Kidney (tissue), 14 donors: ENCODE measurements around the gene CCDC7. TPM values are rescaled to one million over a fixed set of nuclear protein-coding genes. Genes with fewer than 3 reads are reported as not detected.

Experiments
- DNase-seq, 5 donors: peaks; one replicate each; pipeline ENCODE4 v3.0.0-alpha.2; 2013 to 2020
- FAIRE-seq: peaks from 2 replicates; lab custom pipeline; 2012; peaks lifted over from hg19 to GRCh38; lab: Jason Lieb, UNC
- H3K27ac ChIP-seq, 2 donors: one replicate each; pipeline ENCODE4 v1.7.0; 2013; ENCODE audit warnings: low read depth in 2 of 2, low read length in 2 of 2, inconsistent platforms in 1 of 2
- H3K27me3 ChIP-seq: one replicate; pipeline ENCODE4 v1.7.1; 2013; ENCODE audit warnings: low read length, inconsistent platforms; ENCODE audit not compliant: control insufficient read depth, insufficient read depth
- H3K36me3 ChIP-seq, 3 donors: one replicate each; pipeline versions ENCODE4 v1.7.0 to v1.7.1; 2013; ENCODE audit warnings: low read length in 3 of 3, control low read depth in 1 of 3, inconsistent platforms in 1 of 3; ENCODE audit not compliant: insufficient read depth in 3 of 3, control insufficient read depth in 2 of 3
- H3K4me1 ChIP-seq, 3 donors: one replicate each; pipeline versions ENCODE4 v1.7.0 to v1.7.1; 2013; ENCODE audit warnings: low read length in 3 of 3, inconsistent platforms in 1 of 3, low read depth in 1 of 3; ENCODE audit not compliant: control insufficient read depth in 2 of 3, insufficient read depth in 2 of 3
- H3K4me3 ChIP-seq, 3 donors: one replicate each; pipeline versions ENCODE4 v1.7.0 to v1.8.1; 2013; ENCODE audit warnings: low read length in 3 of 3, control low read depth in 1 of 3, inconsistent platforms in 1 of 3
- H3K9ac ChIP-seq, 3 donors: one replicate each; pipeline versions ENCODE4 v1.7.0 to v1.7.1; 2013; ENCODE audit warnings: low read length in 3 of 3, control low read depth in 1 of 3, inconsistent platforms in 1 of 3
- H3K9me3 ChIP-seq, 3 donors: one replicate each; pipeline versions ENCODE4 v1.7.0 to v1.7.1; 2013; ENCODE audit warnings: low read length in 3 of 3, control low read depth in 1 of 3, inconsistent platforms in 1 of 3; ENCODE audit not compliant: control insufficient read depth in 2 of 3, insufficient read depth in 1 of 3
- intact Hi-C: fragments of 100-400 bp; cut with DNase I; formaldehyde crosslinking; loops from one replicate; pipeline ENCODE4 v1.11.1; 2022
- polyA plus RNA-seq: library from polyadenylated mRNA; stranded (reverse); fragments of 350-450 nt; fragmentation: Illumina TruSeq; extraction: RNeasy Lipid Tissue Mini Kit (QIAGEN cat#74804); gene quantifications from one replicate; pipeline ENCODE4 v1.2.3, GENCODE V29; 2014; ENCODE audit warnings: low read depth, low replicate concordance; ENCODE audit not compliant: insufficient read depth
- total RNA-seq: library from RNA; stranded (reverse); fragmentation: NEBNext Ultra II Directional; extraction: Animal tissue kit (Norgen Biotek cat#: 25700); gene quantifications from one replicate; pipeline ENCODE4 v1.2.1, GENCODE V29; 2021
- TF ChIP-seq, protein P1 (sequence below): IDR thresholded peaks from 3 replicates; pipeline ENCODE4 v1.5.1; 2012; ENCODE audit warnings: mild to moderate bottlenecking, moderate library complexity, borderline replicate concordance; ENCODE audit not compliant: insufficient read depth; ENCODE audit errors: extremely low read depth
- donor health status: control.
- donor health status: control.
- donor health status: control.
- donor health status: control.
- donor health status: control.
- donor health status: DM: yes; HTN: yes; CAD: no.
- donor health status: Normal renal cell carcinoma (clear cell type).

CCDC7 gene
- total and polyA plus RNA-seq, 2 donors from 2014 or later: 0.84 to 28.0 TPM

DNA sequence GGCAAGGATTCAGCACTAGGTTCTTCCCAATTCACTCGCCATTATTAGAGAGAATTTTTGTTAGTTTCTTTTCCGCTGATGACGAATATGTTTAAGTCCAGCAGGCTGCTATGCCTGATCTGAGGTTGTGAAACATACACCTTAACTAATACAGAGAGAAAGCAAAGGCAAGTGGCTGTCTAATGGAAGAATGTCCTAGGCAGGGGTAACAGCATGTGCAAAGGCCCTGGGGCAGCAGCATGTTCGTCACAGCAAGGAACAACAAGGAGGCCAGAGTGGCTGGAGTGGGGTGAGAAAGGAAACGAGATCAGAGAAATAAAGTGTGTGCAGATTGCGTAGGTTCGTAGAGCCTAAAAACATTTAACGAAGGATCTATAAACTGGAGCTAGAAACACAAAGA is 35.4 kb upstream of the CCDC7 start:
- no peak for FAIRE-seq
- Histone ChIP-seq H3K36me3 (no peaks in the 10 kb centered on the region), H3K4me1 (no peaks in the 10 kb centered on the region), H3K4me3 (no peak overlapping the region), H3K27ac (no peak overlapping the region), H3K27me3 (no peaks in the 10 kb centered on the region), H3K9me3 (no peaks in the 10 kb centered on the region), H3K9ac (no peak overlapping the region)
- TF ChIP-seq, protein P1, sequence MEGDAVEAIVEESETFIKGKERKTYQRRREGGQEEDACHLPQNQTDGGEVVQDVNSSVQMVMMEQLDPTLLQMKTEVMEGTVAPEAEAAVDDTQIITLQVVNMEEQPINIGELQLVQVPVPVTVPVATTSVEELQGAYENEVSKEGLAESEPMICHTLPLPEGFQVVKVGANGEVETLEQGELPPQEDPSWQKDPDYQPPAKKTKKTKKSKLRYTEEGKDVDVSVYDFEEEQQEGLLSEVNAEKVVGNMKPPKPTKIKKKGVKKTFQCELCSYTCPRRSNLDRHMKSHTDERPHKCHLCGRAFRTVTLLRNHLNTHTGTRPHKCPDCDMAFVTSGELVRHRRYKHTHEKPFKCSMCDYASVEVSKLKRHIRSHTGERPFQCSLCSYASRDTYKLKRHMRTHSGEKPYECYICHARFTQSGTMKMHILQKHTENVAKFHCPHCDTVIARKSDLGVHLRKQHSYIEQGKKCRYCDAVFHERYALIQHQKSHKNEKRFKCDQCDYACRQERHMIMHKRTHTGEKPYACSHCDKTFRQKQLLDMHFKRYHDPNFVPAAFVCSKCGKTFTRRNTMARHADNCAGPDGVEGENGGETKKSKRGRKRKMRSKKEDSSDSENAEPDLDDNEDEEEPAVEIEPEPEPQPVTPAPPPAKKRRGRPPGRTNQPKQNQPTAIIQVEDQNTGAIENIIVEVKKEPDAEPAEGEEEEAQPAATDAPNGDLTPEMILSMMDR: no peak
- no peak for DNase-seq
- intact Hi-C loops: no loop called here

DNA sequence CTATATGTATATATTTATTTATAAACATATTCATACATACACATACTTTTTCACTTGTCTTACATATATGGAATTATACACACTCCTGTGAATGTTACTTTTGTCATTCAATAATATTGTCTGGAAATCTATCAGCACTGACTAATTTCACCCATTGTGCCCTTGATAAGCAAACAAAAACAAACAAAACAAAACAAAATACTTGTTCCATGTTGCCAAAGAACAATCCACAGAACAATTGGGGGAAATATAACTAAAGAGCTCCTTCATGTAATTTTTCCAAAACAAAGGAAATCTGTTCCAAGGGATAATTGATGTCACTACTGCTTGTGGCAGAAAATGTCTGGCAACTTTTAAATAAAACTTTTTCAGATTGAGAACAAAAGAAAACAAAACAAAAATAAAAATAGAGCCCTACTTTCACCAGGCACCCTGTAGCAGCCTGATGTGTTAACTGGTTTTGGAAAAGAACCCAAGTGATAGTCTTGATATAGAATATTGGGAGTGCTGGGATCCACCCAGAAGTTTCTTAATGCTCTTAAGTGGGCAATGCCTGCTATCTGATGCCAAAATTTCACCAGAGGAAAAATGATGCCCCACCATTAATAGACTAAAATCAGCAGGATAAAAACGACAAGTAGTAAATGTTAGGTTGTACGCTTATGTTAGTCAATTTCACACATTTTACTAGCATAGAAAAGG is 34.0 kb upstream of the CCDC7 start:
- no peak for FAIRE-seq
- Histone ChIP-seq H3K4me1 (no peaks in the 10 kb centered on the region), H3K9me3 (no peaks in the 10 kb centered on the region), H3K4me3 (no peak overlapping the region), H3K36me3 (no peaks in the 10 kb centered on the region), H3K27ac (no peak overlapping the region), H3K27me3 (no peaks in the 10 kb centered on the region), H3K9ac (no peak overlapping the region)
- intact Hi-C loops: no loop called here
- peak in 1 of 5 donors; percentile 10 for DNase-seq
- TF ChIP-seq, protein P1: no peak

DNA sequence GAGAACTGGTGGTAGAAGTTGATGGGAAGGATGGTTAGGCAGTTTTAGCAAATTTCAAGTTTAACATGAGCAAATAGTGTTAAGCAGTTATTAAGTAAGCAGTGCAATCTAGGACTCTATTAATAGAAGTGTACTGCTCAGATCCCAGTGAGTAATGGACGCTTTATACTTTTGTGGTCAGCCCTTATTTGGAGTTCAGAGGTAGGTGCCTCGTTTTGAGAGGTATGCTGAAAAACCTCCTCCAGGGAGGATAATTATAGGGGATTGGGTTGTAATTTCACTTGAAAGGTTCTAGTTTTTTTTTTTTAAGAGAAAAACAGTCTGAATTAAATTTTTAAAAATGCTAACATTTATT is 33.5 kb upstream of the CCDC7 start:
- H3K4me1 ChIP-seq: no peaks in the 10 kb centered on the region
- intact Hi-C loops: no loop called here
- H3K36me3 ChIP-seq: no peaks in the 10 kb centered on the region
- no peak overlapping the region for H3K4me3 ChIP-seq
- no peak overlapping the region for H3K9ac ChIP-seq
- TF ChIP-seq, protein P1: no peak
- H3K27me3 ChIP-seq: no peaks in the 10 kb centered on the region
- no peaks in the 10 kb centered on the region for H3K9me3 ChIP-seq
- H3K27ac ChIP-seq: no peak overlapping the region
- no peak for FAIRE-seq
- DNase-seq: no peak

DNA sequence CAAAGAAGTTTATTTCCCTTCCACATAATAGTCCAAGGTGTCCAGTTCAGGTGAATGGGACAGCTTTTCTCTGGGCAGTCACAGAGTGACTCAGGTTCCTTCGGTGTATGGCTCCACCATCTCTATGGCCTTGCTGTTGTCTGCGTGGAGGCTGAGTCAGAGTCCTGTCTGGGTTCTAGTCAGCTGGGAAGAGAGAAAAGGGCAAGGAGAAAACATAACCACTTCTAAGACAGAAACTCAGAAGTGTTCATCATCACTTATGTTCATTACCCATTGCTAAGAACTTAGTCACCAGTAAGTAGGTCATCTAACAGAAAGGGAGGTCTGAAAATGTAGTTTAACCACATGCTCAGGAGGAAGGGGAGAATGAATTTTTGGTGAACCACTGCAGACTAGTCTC is 32.4 kb upstream of the CCDC7 start:
- intact Hi-C loops: no loop called here
- Histone ChIP-seq H3K4me3 (no peak overlapping the region), H3K4me1 (no peaks in the 10 kb centered on the region), H3K27ac (no peak overlapping the region), H3K9me3 (no peaks in the 10 kb centered on the region), H3K27me3 (no peaks in the 10 kb centered on the region), H3K9ac (no peak overlapping the region), H3K36me3 (no peaks in the 10 kb centered on the region)
- TF ChIP-seq, protein P1: no peak
- DNase-seq (no peak), FAIRE-seq (no peak)
